Sigmoid colon (tissue), 7 donors: ENCODE results near the gene ITGB1BP2. TPM values are rescaled to one million over a fixed set of nuclear protein-coding genes. Genes with fewer than 3 reads are reported as not detected.
A peak's percentile ranks its signal among the peaks of the same experiment; 100 is the strongest.
"Not testable (repeated sequence)": the region's sequence is repeated elsewhere in the genome, so short reads cannot be mapped to it uniquely, and the experiment has no call there.

Source experiments
- DNase-seq: peaks from one replicate; pipeline ENCODE4 v3.0.0-alpha.2; 2019
- H3K27ac ChIP-seq, 4 donors: fragments of 200-600 bp; sonication (generic); one replicate each; pipeline ENCODE4 v1.5.1; 2016 to 2019; ENCODE audit warnings: mild to moderate bottlenecking in 1 of 4
- H3K27me3 ChIP-seq, 3 donors: fragments of 200-600 bp; sonication (generic); one replicate each; pipeline ENCODE4 v1.5.1; 2019; ENCODE audit warnings: mild to moderate bottlenecking in 1 of 3
- H3K36me3 ChIP-seq, 4 donors: fragments of 200-600 bp; sonication (generic); one replicate each; pipeline ENCODE4 v1.5.1; 2016 to 2019
- H3K4me1 ChIP-seq, 4 donors: fragments of 200-600 bp; sonication (generic); one replicate each; pipeline ENCODE4 v1.5.1; 2017 to 2019
- H3K4me3 ChIP-seq, 4 donors: fragments of 200-600 bp; sonication (generic); one replicate each; pipeline ENCODE4 v1.5.1; 2017 to 2019; ENCODE audit warnings: mild to moderate bottlenecking in 2 of 4, moderate library complexity in 1 of 4
- H3K9me3 ChIP-seq, 4 donors: fragments of 200-600 bp in 3 of 4; sonication (generic) in 3 of 4; one replicate each; pipeline versions ENCODE4 v1.5.1 to v1.6.1; 2013 to 2019
- EP300 ChIP-seq, 4 donors: sonication (generic); formaldehyde crosslinking; IDR thresholded peaks; one replicate each; pipeline ENCODE4 v1.6.1; 2017; ENCODE audit warnings: antibody characterized with exemption in 4 of 4
- POLR2A ChIP-seq, 2 donors: fragments of 450-650 bp; IDR thresholded peaks; one replicate each; pipeline ENCODE4 v1.6.1; 2016; ENCODE audit warnings: antibody characterized with exemption in 2 of 2, mild to moderate bottlenecking in 2 of 2, moderate library complexity in 2 of 2
- POLR2AphosphoS5 ChIP-seq, 4 donors: sonication (generic); formaldehyde crosslinking; IDR thresholded peaks; one replicate each; pipeline ENCODE4 v1.6.1; 2017; ENCODE audit warnings: antibody characterized with exemption in 4 of 4
- WGBS, 2 donors: extraction: QIAGEN DNeasy Blood & Tissue Kit; methylation state at CpG; one replicate each; pipeline ENCODE4 v1.1.7; 2013; 5-methylcytosine and 5-hydroxymethylcytosine counted together
- intact Hi-C: fragments of 100-400 bp; cut with DNase I; formaldehyde crosslinking; loops from one replicate; pipeline ENCODE4 v1.15.1; 2023
- polyA plus RNA-seq, 3 donors: library from polyadenylated mRNA; stranded (reverse); fragments of 200-250 nt; gene quantifications; one replicate each; pipeline ENCODE4 v1.2.3, GENCODE V29; 2013
- total RNA-seq, 4 donors: library from RNA; depleted of rRNA; stranded (reverse); fragments of >200 nt; gene quantifications; one replicate each; pipeline ENCODE4 v1.1.0, GENCODE V29; 2016
- TF ChIP-seq, protein P1 (sequence below), 4 experiments: fragments of 450-650 bp in 3 of 4; fragments of 200-600 bp in 1 of 4; IDR thresholded peaks; one replicate each; pipeline ENCODE4 v1.5.1; 2016 to 2019; ENCODE audit warnings: antibody characterized with exemption in 4 of 4, mild to moderate bottlenecking in 3 of 4, moderate library complexity in 2 of 4
- donor health status: healthy with polysubstance abuse.
- donor health status: Bipolar disorder and iron deficiency.
- donor health status: healthy.

Gene ITGB1BP2
- total and polyA plus RNA-seq, 7 donors = 1.2 to 14.1 (median 8.1) TPM; not detected in 1

DNA sequence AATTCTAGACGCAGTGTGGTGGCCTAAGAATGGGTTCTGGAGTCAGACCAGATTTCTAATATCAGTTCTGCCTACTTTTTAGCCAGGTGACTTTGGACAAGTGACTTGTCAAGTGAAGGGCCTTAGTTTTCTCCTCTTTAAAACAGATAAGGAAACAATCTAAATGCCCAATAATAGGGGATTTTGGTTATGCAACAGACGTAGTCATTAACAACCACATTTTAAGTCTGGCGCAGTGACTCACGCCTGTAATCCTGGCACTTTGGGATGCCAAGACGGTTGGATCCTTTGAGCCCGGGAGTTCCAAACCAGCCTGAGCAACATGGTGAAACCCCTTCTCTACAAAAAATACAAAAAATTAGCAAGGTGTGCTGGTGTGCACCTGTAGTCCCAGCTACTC lies 45.5 kb upstream of the ITGB1BP2 start:
- DNase-seq = no peak
- no peak overlapping the region for H3K4me3 ChIP-seq
- intact Hi-C loops = loop anchor here (10.0 kb wide), 1 partner anchor 71 kb away; no protein-coding TSS in a partner anchor
- H3K4me1 ChIP-seq = peaks cover 0 to 16% (median 12%) of the 10 kb centered on the region in 4 donors
- H3K27me3 ChIP-seq = no peaks in the 10 kb centered on the region
- peak overlapping the region in 3 of 4 donors; percentile 88 to 93 (median 90) for H3K27ac ChIP-seq
- WGBS, 2 donors = 86 to 87% methylated on average over 6 of the region's 6 CpGs
- H3K9me3 ChIP-seq = no peaks in the 10 kb centered on the region
- H3K36me3 ChIP-seq = no peaks in the 10 kb centered on the region
- TF ChIP-seq EP300 (IDR thresholded peaks at IDR 0.05) = no peak
- no peak for TF ChIP-seq POLR2A (IDR thresholded peaks at IDR 0.05)
- no peak for TF ChIP-seq POLR2AphosphoS5 (IDR thresholded peaks at IDR 0.05)
- TF ChIP-seq, protein P1, sequence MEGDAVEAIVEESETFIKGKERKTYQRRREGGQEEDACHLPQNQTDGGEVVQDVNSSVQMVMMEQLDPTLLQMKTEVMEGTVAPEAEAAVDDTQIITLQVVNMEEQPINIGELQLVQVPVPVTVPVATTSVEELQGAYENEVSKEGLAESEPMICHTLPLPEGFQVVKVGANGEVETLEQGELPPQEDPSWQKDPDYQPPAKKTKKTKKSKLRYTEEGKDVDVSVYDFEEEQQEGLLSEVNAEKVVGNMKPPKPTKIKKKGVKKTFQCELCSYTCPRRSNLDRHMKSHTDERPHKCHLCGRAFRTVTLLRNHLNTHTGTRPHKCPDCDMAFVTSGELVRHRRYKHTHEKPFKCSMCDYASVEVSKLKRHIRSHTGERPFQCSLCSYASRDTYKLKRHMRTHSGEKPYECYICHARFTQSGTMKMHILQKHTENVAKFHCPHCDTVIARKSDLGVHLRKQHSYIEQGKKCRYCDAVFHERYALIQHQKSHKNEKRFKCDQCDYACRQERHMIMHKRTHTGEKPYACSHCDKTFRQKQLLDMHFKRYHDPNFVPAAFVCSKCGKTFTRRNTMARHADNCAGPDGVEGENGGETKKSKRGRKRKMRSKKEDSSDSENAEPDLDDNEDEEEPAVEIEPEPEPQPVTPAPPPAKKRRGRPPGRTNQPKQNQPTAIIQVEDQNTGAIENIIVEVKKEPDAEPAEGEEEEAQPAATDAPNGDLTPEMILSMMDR (IDR thresholded peaks at IDR 0.05) = no peak

GRCh38 chrX:71256856-71257255 lies 44.7 kb upstream of the ITGB1BP2 start:
- DNase-seq = no peak
- intact Hi-C loops = loop anchor here (10.0 kb wide), 1 partner anchor 72 kb away; no protein-coding TSS in a partner anchor
- Histone ChIP-seq H3K36me3 (no peaks in the 10 kb centered on the region), H3K27ac (no peak overlapping the region), H3K4me3 (no peak overlapping the region), H3K27me3 (no peaks in the 10 kb centered on the region), H3K9me3 (no peaks in the 10 kb centered on the region), H3K4me1 (peaks cover 0 to 14% (median 11%) of the 10 kb centered on the region in 4 donors)
- TF ChIP-seq EP300 (IDR thresholded peaks at IDR 0.05) (no peak), POLR2AphosphoS5 (IDR thresholded peaks at IDR 0.05) (no peak), POLR2A (IDR thresholded peaks at IDR 0.05) (no peak)
- TF ChIP-seq, protein P1 (IDR thresholded peaks at IDR 0.05) = no peak
- 92% methylated on average over 4 of the region's 4 CpGs for WGBS, 2 donors

DNA sequence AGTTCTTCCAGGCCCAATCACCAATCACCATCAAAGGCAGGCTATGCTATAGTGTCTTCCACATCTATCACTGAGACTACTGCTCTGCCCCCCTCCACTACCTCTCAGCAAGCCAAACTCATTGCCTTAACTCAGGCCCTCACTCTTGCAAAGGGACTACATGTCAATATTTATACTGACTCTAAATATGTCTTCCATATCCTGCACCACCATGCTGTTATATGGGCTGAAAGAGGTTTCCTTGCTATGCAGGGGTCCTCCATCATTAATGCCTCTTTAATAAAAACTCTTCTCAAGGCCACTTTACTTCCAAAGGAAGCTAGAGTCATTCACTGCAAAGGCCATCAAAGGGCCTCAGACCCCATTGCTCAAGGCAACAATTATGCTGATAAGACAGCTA lies 32.9 kb upstream of the ITGB1BP2 start:
- DNase-seq, H3K4me3 ChIP-seq, H3K36me3 ChIP-seq, H3K9me3 ChIP-seq, intact Hi-C loops, H3K4me1 ChIP-seq, H3K27ac ChIP-seq, H3K27me3 ChIP-seq: not testable (repeated sequence)

DNA sequence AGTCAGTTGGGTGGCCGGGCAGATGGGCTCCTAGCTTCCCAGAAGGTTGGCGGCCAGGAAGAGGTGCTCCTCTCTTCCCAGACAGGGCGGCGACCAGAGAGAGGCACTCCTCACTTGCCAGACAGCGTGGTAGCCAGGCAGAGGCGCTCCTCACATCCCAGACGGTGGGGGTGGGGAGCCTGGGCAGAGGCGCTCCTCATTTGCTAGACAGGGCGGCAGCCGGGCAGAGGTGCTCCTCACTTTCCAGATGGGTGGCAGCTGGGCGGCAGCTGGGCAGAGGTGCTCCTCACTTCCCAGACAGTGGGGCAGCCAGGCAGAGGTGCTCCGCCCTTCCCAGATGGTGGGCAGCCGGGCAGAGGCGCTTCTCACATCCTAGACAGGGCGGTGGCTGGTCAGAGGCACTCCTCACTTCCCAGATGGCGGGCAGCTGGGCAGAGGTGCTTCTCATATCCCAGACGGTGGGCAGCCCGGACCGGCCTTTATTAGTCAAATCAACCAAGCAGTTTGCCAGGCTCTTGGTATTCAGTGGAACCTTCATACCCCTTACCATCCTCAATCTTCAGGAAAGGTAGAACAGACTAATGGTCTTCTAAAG lies 31.7 kb upstream of the ITGB1BP2 start:
- Histone ChIP-seq H3K27me3 (no peaks in the 10 kb centered on the region), H3K4me1 (no peaks in the 10 kb centered on the region), H3K27ac (no peak overlapping the region), H3K9me3 (no peaks in the 10 kb centered on the region), H3K4me3 (no peak overlapping the region), H3K36me3 (no peaks in the 10 kb centered on the region)
- no peak for TF ChIP-seq POLR2A (IDR thresholded peaks at IDR 0.05)
- no peak for TF ChIP-seq POLR2AphosphoS5 (IDR thresholded peaks at IDR 0.05)
- no peak for TF ChIP-seq EP300 (IDR thresholded peaks at IDR 0.05)
- TF ChIP-seq, protein P1 (IDR thresholded peaks at IDR 0.05) = no peak
- WGBS, 2 donors = 94 to 96% methylated on average over 19 of the region's 19 CpGs
- DNase-seq = no peak
- intact Hi-C loops = no loop called here

GRCh38 chrX:71272313-71272712 lies 29.2 kb upstream of the ITGB1BP2 start:
- 74 to 87% methylated on average over 2 of the region's 2 CpGs for WGBS, 2 donors
- DNase-seq, H3K27ac ChIP-seq, intact Hi-C loops, H3K9me3 ChIP-seq, H3K27me3 ChIP-seq, H3K4me1 ChIP-seq, H3K36me3 ChIP-seq, H3K4me3 ChIP-seq: not testable (repeated sequence)

DNA sequence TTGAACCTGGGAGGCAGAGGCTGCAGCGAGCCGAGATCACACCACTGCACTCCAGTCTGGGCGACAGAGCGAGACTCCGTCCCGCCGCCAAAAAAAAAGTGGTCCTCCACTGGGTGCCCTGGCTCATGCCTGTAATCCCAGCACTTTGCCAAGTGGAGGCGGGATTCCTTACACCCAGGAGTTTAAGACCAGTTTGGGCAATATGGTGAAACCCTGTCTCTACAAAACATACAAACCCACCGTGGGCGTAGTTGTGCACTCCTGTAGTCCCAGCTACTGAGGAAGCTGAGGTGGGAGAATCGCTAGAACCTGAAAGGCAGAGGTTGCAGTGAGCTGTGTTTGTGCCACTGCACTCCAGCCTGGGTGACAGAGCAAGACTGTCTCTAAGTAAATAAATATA lies 20.2 kb upstream of the ITGB1BP2 start:
- DNase-seq, H3K36me3 ChIP-seq, H3K9me3 ChIP-seq, H3K27me3 ChIP-seq, intact Hi-C loops, H3K4me3 ChIP-seq, H3K27ac ChIP-seq: not testable (repeated sequence)
- WGBS, 2 donors = 95 to 98% methylated on average over 11 of the region's 11 CpGs
- peaks cover 0 to 19% (median 5%) of the 10 kb centered on the region in 4 donors for H3K4me1 ChIP-seq
